OCI-LY1 (cell line): ENCODE results near the gene CADM4.

Experiments used
- CTCF ChIP-seq: fragments of 200-600 bp; sonication (generic), shearing (Covaris generic); IDR thresholded peaks from 2 replicates; pipeline ENCODE4 v1.5.1; 2017; ENCODE audit warnings: mild to moderate bottlenecking, antibody characterized with exemption, low read length, moderate library complexity, mixed read lengths
- EZH2 ChIP-seq: fragments of 200-600 bp; sonication (generic), shearing (Covaris generic); IDR thresholded peaks from 2 replicates; pipeline ENCODE4 v1.8.0; 2017; ENCODE audit warnings: borderline replicate concordance, mixed run types, mild to moderate bottlenecking, antibody characterized with exemption, low read length, moderate library complexity, mixed read lengths

- TF ChIP-seq CTCF (no peak), EZH2 (no peak)
These were observed 47.5 kb downstream of the CADM4 start for GRCh38 chr19:43591904-43592772.
